ENCODE results near the gene IQCH.
"Not testable (repeated sequence)": the region's sequence is repeated elsewhere in the genome, so short reads cannot be mapped to it uniquely, and the experiment has no call there.

Gene IQCH

GRCh38 chr15:67248011-67248505, 6.5 kb upstream of the IQCH start:
- Histone ChIP-seq H3K4me1 (ENCODE audit: control insufficient read depth in 1 of 2, insufficient read depth in 2 of 2, low read length in 2 of 2) (peaks cover 0 to 4% of the 10 kb centered on the region in 2 donors), H3K9me3 (ENCODE audit: control insufficient read depth in 1 of 2, low read length in 2 of 2) (no peaks in the 10 kb centered on the region), H3K27me3 (ENCODE audit: low read depth, low read length) (no peaks in the 10 kb centered on the region)

GRCh38 chr15:67249830-67250229, 4.8 kb upstream of the IQCH start:
- no peaks in the 10 kb centered on the region for H3K27me3 ChIP-seq (ENCODE audit: low read depth, low read length)
- no peak overlapping the region for H3K27ac ChIP-seq (ENCODE audit: low read length)
- H3K4me1 ChIP-seq (ENCODE audit: control insufficient read depth in 1 of 2, insufficient read depth in 2 of 2, low read length in 2 of 2): peaks cover 0 to 13% of the 10 kb centered on the region in 2 donors
- no peak overlapping the region for H3K4me3 ChIP-seq (ENCODE audit: low read depth in 1 of 2, low read length in 2 of 2)
- peaks cover 0 to 5% of the 10 kb centered on the region in 2 donors for H3K36me3 ChIP-seq (ENCODE audit: control insufficient read depth in 1 of 2, insufficient read depth in 2 of 2, low read length in 2 of 2)
- H3K9me3 ChIP-seq (ENCODE audit: control insufficient read depth in 1 of 2, low read length in 2 of 2): no peaks in the 10 kb centered on the region

More at GRCh38 chr15:67248011-67248505, 6.5 kb upstream of the IQCH start:
- no peak overlapping the region for H3K27ac ChIP-seq (ENCODE audit: low read length)
- no peaks in the 10 kb centered on the region for H3K36me3 ChIP-seq (ENCODE audit: control insufficient read depth in 1 of 2, insufficient read depth in 2 of 2, low read length in 2 of 2)
- no peak overlapping the region for H3K4me3 ChIP-seq (ENCODE audit: low read depth in 1 of 2, low read length in 2 of 2)

GRCh38 chr15:67251318-67251717, 3.3 kb upstream of the IQCH start:
- Histone ChIP-seq H3K4me1 (ENCODE audit: control insufficient read depth in 1 of 2, insufficient read depth in 2 of 2, low read length in 2 of 2) (peaks cover 0 to 13% of the 10 kb centered on the region in 2 donors), H3K27me3 (ENCODE audit: low read depth, low read length) (no peaks in the 10 kb centered on the region), H3K27ac (ENCODE audit: low read length) (no peak overlapping the region), H3K36me3 (ENCODE audit: control insufficient read depth in 1 of 2, insufficient read depth in 2 of 2, low read length in 2 of 2) (peaks cover 0 to 5% of the 10 kb centered on the region in 2 donors), H3K9me3 (ENCODE audit: control insufficient read depth in 1 of 2, low read length in 2 of 2) (no peaks in the 10 kb centered on the region), H3K4me3 (ENCODE audit: low read depth in 1 of 2, low read length in 2 of 2) (no peak overlapping the region)

GRCh38 chr15:67253101-67253500, 1.5 kb upstream of the IQCH start:
- H3K27ac ChIP-seq (ENCODE audit: low read length): no peak overlapping the region
- peaks cover 0 to 5% of the 10 kb centered on the region in 2 donors for H3K36me3 ChIP-seq (ENCODE audit: control insufficient read depth in 1 of 2, insufficient read depth in 2 of 2, low read length in 2 of 2)
- no peaks in the 10 kb centered on the region for H3K9me3 ChIP-seq (ENCODE audit: control insufficient read depth in 1 of 2, low read length in 2 of 2)
- no peaks in the 10 kb centered on the region for H3K27me3 ChIP-seq (ENCODE audit: low read depth, low read length)
- peaks cover 0 to 13% of the 10 kb centered on the region in 2 donors for H3K4me1 ChIP-seq (ENCODE audit: control insufficient read depth in 1 of 2, insufficient read depth in 2 of 2, low read length in 2 of 2)
- peak overlapping the region in 1 of 2 donors; percentile 81 for H3K4me3 ChIP-seq (ENCODE audit: low read depth in 1 of 2, low read length in 2 of 2)

GRCh38 chr15:67253549-67254237, 893 bp upstream of the IQCH start:
- Histone ChIP-seq H3K27ac (ENCODE audit: low read length) (peak overlapping the region; percentile 88), H3K27me3 (ENCODE audit: low read depth, low read length) (no peaks in the 10 kb centered on the region), H3K9me3 (ENCODE audit: control insufficient read depth in 1 of 2, low read length in 2 of 2) (no peaks in the 10 kb centered on the region), H3K36me3 (ENCODE audit: control insufficient read depth in 1 of 2, insufficient read depth in 2 of 2, low read length in 2 of 2) (peaks cover 0 to 5% of the 10 kb centered on the region in 2 donors), H3K4me3 (ENCODE audit: low read depth in 1 of 2, low read length in 2 of 2) (peak overlapping the region; percentile 81 to 97), H3K4me1 (ENCODE audit: control insufficient read depth in 1 of 2, insufficient read depth in 2 of 2, low read length in 2 of 2) (peaks cover 0 to 13% of the 10 kb centered on the region in 2 donors)

GRCh38 chr15:67256051-67256450, 1.5 kb downstream of the IQCH start:
- Histone ChIP-seq H3K27ac (ENCODE audit: low read length) (no peak overlapping the region), H3K9me3 (ENCODE audit: control insufficient read depth in 1 of 2, low read length in 2 of 2) (no peaks in the 10 kb centered on the region), H3K27me3 (ENCODE audit: low read depth, low read length) (no peaks in the 10 kb centered on the region), H3K4me1 (ENCODE audit: control insufficient read depth in 1 of 2, insufficient read depth in 2 of 2, low read length in 2 of 2) (peaks cover 0 to 13% of the 10 kb centered on the region in 2 donors), H3K36me3 (ENCODE audit: control insufficient read depth in 1 of 2, insufficient read depth in 2 of 2, low read length in 2 of 2) (peaks cover 0 to 5% of the 10 kb centered on the region in 2 donors), H3K4me3 (ENCODE audit: low read depth in 1 of 2, low read length in 2 of 2) (no peak overlapping the region)

- H3K4me1 ChIP-seq (ENCODE audit: control insufficient read depth in 1 of 2, insufficient read depth in 2 of 2, low read length in 2 of 2); H3K27ac ChIP-seq (ENCODE audit: low read length); H3K36me3 ChIP-seq (ENCODE audit: control insufficient read depth in 1 of 2, insufficient read depth in 2 of 2, low read length in 2 of 2); H3K27me3 ChIP-seq (ENCODE audit: low read depth, low read length); H3K9me3 ChIP-seq (ENCODE audit: control insufficient read depth in 1 of 2, low read length in 2 of 2); H3K4me3 ChIP-seq (ENCODE audit: low read depth in 1 of 2, low read length in 2 of 2): not testable (repeated sequence)
Measured at GRCh38 chr15:67258412-67258811, 3.8 kb downstream of the IQCH start.

GRCh38 chr15:67259379-67259778, 4.8 kb downstream of the IQCH start:
- Histone ChIP-seq H3K27ac (ENCODE audit: low read length) (no peak overlapping the region), H3K4me1 (ENCODE audit: control insufficient read depth in 1 of 2, insufficient read depth in 2 of 2, low read length in 2 of 2) (no peaks in the 10 kb centered on the region), H3K36me3 (ENCODE audit: control insufficient read depth in 1 of 2, insufficient read depth in 2 of 2, low read length in 2 of 2) (no peaks in the 10 kb centered on the region)

GRCh38 chr15:67259806-67260205, 5.2 kb downstream of the IQCH start:
- no peaks in the 10 kb centered on the region for H3K9me3 ChIP-seq (ENCODE audit: control insufficient read depth in 1 of 2, low read length in 2 of 2)
- H3K4me1 ChIP-seq (ENCODE audit: control insufficient read depth in 1 of 2, insufficient read depth in 2 of 2, low read length in 2 of 2): no peaks in the 10 kb centered on the region
- no peak overlapping the region for H3K27ac ChIP-seq (ENCODE audit: low read length)
- H3K36me3 ChIP-seq (ENCODE audit: control insufficient read depth in 1 of 2, insufficient read depth in 2 of 2, low read length in 2 of 2): no peaks in the 10 kb centered on the region
- H3K27me3 ChIP-seq (ENCODE audit: low read depth, low read length): no peaks in the 10 kb centered on the region
- no peak overlapping the region for H3K4me3 ChIP-seq (ENCODE audit: low read depth in 1 of 2, low read length in 2 of 2)

More at GRCh38 chr15:67259379-67259778, 4.8 kb downstream of the IQCH start:
- Histone ChIP-seq H3K27me3 (ENCODE audit: low read depth, low read length) (no peaks in the 10 kb centered on the region), H3K9me3 (ENCODE audit: control insufficient read depth in 1 of 2, low read length in 2 of 2) (no peaks in the 10 kb centered on the region), H3K4me3 (ENCODE audit: low read depth in 1 of 2, low read length in 2 of 2) (no peak overlapping the region)

- H3K27ac ChIP-seq (ENCODE audit: low read length): no peak overlapping the region
Measured at GRCh38 chr15:67266870-67267269, 12.3 kb downstream of the IQCH start.

GRCh38 chr15:67267440-67267839, 12.9 kb downstream of the IQCH start:
- H3K27me3 ChIP-seq (ENCODE audit: low read depth, low read length): no peaks in the 10 kb centered on the region
- no peaks in the 10 kb centered on the region for H3K36me3 ChIP-seq (ENCODE audit: control insufficient read depth in 1 of 2, insufficient read depth in 2 of 2, low read length in 2 of 2)
- H3K9me3 ChIP-seq (ENCODE audit: control insufficient read depth in 1 of 2, low read length in 2 of 2): no peaks in the 10 kb centered on the region
- H3K4me1 ChIP-seq (ENCODE audit: control insufficient read depth in 1 of 2, insufficient read depth in 2 of 2, low read length in 2 of 2): no peaks in the 10 kb centered on the region
- no peak overlapping the region for H3K27ac ChIP-seq (ENCODE audit: low read length)
- no peak overlapping the region for H3K4me3 ChIP-seq (ENCODE audit: low read depth in 1 of 2, low read length in 2 of 2)

More at GRCh38 chr15:67266870-67267269, 12.3 kb downstream of the IQCH start:
- Histone ChIP-seq H3K4me1 (ENCODE audit: control insufficient read depth in 1 of 2, insufficient read depth in 2 of 2, low read length in 2 of 2) (no peaks in the 10 kb centered on the region), H3K9me3 (ENCODE audit: control insufficient read depth in 1 of 2, low read length in 2 of 2) (no peaks in the 10 kb centered on the region), H3K36me3 (ENCODE audit: control insufficient read depth in 1 of 2, insufficient read depth in 2 of 2, low read length in 2 of 2) (no peaks in the 10 kb centered on the region), H3K4me3 (ENCODE audit: low read depth in 1 of 2, low read length in 2 of 2) (no peak overlapping the region), H3K27me3 (ENCODE audit: low read depth, low read length) (no peaks in the 10 kb centered on the region)
